Upper lobe of left lung (tissue), 6 donors: Measurements from ENCODE around the gene KCNJ11. TPM values are rescaled to one million over a fixed set of nuclear protein-coding genes. Genes with fewer than 3 reads are reported as not detected.

Source experiments
- ATAC-seq, 2 donors: fragments of 200-7000 bp; cut with Tn5 transposase; one replicate each; pipeline ENCODE4 v1.9.1; 2022; ENCODE audit warnings: mild to moderate bottlenecking in 2 of 2, moderate library complexity in 2 of 2; ENCODE audit not compliant: low FRiP score in 2 of 2
- DNase-seq, 2 donors: peaks; one replicate each; pipeline ENCODE4 v3.0.0-alpha.2; 2019 to 2020
- H3K27ac ChIP-seq, 4 donors: fragments of 200-600 bp; sonication (generic); one replicate each; pipeline ENCODE4 v1.5.1; 2016 to 2019
- H3K27me3 ChIP-seq, 4 donors: fragments of 200-600 bp; sonication (generic); one replicate each; pipeline ENCODE4 v1.5.1; 2017 to 2019
- H3K36me3 ChIP-seq, 4 donors: fragments of 200-600 bp; sonication (generic); one replicate each; pipeline ENCODE4 v1.5.1; 2016 to 2019
- H3K4me1 ChIP-seq, 4 donors: fragments of 200-600 bp; sonication (generic); one replicate each; pipeline ENCODE4 v1.5.1; 2018 to 2019
- H3K4me3 ChIP-seq, 4 donors: fragments of 200-600 bp; sonication (generic); one replicate each; pipeline ENCODE4 v1.5.1; 2017 to 2019; ENCODE audit warnings: mild to moderate bottlenecking in 2 of 4, moderate library complexity in 1 of 4
- H3K9me3 ChIP-seq, 4 donors: fragments of 200-600 bp; sonication (generic); one replicate each; pipeline ENCODE4 v1.5.1; 2018 to 2019
- CTCF ChIP-seq, 6 experiments: fragments of 450-650 bp in 4 of 6; fragments of 200-600 bp in 2 of 6; sonication (generic) in 2 of 6; IDR thresholded peaks; one replicate each; pipeline ENCODE4 v1.5.1; 2016 to 2019; ENCODE audit warnings: antibody characterized with exemption in 6 of 6
- EP300 ChIP-seq, 4 donors: sonication (generic); formaldehyde crosslinking; IDR thresholded peaks; one replicate each; pipeline ENCODE4 v1.5.1; 2017; ENCODE audit warnings: antibody characterized with exemption in 4 of 4, control low read depth in 2 of 4
- POLR2A ChIP-seq, 4 donors: fragments of 450-650 bp; IDR thresholded peaks; one replicate each; pipeline ENCODE4 v1.5.1; 2016 to 2017; ENCODE audit warnings: antibody characterized with exemption in 4 of 4, mild to moderate bottlenecking in 2 of 4
- POLR2AphosphoS5 ChIP-seq, 2 donors: sonication (generic); formaldehyde crosslinking; IDR thresholded peaks; one replicate each; pipeline ENCODE4 v1.5.1; 2017; ENCODE audit warnings: antibody characterized with exemption in 2 of 2
- whole genome bisulfite sequencing, 2 donors: methylation state at CpG; one replicate each; pipeline ENCODE4 v1.1.5; 2017 to 2018; 5-methylcytosine and 5-hydroxymethylcytosine counted together
- total RNA-seq, 6 donors: library from RNA; depleted of rRNA in 4 of 6; stranded (reverse); fragments of >200 nt in 4 of 6; gene quantifications; one replicate each; pipeline versions ENCODE4 v1.1.0 to v1.2.1, GENCODE V29; 2016 to 2021
- donor health status: DM: no; HTN: no; CAD: no; lungs with moderate emphysema.
- donor health status: DM: no; HTN: yes; CAD: no; lungs with severe emphysema.

KCNJ11 gene
- total RNA-seq, 6 donors from 2014 or later = 2.6 to 9.5 (median 5.7) TPM

DNA sequence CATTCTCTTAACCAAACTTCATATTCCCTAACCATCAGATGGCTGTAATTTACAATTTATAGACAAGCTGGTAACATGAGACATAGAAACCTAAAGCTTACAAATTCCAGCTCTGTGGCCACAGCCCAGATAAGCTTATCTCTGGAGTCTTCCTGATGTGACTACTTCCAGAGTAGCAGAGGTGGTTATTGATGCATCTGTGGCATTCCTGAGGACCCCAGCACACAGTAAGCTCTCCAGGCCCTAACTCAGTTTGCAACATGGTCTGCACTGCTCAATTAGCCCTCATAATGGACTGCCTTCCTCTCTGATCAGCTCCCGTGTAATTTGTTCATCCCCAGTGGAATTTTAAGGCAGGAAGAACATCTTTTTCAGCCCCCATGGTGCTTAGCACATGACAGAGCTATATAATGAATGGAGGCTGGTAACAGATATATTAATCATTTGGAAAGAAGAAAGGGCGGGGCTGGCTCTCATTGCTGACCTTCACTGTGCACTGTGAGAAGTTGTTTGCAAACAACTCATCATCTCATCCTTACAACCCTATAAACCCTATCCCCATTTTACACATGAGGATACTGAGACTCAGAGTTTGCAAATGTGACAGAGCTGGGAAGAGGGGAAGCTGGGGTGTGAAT is 30.1 kb upstream of the KCNJ11 start:
- Histone ChIP-seq H3K27me3 (no peaks in the 10 kb centered on the region), H3K9me3 (no peaks in the 10 kb centered on the region), H3K4me1 (peaks cover 0 to 11% (median 4%) of the 10 kb centered on the region in 4 donors), H3K4me3 (no peak overlapping the region), H3K36me3 (no peaks in the 10 kb centered on the region), H3K27ac (no peak overlapping the region)
- 63 to 78% methylated on average over 2 of the region's 2 CpGs for WGBS, 2 donors
- DNase-seq (no peak), ATAC-seq (no peak)
- TF ChIP-seq CTCF (IDR thresholded peaks at IDR 0.05) (no peak), POLR2AphosphoS5 (IDR thresholded peaks at IDR 0.05) (no peak), POLR2A (IDR thresholded peaks at IDR 0.05) (no peak), EP300 (IDR thresholded peaks at IDR 0.05) (no peak)

DNA sequence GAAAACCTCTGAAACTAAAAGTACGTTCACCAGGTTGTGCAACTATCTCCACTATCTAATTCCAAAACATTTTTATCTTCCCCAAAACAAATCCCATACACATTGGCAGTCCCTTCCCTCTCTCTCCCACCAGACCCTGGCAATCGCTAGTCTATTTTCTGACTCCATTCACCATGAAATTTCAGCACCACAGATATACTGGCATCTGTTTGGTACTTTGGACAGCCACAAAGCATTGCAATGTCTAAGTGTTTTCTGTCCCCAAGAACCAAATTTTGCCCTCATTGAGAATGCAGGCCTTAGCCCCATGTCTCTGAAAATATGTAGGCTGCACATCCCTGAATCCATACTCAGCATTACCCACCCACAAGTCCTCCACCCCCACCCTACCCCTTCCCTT is 28.0 kb upstream of the KCNJ11 start:
- H3K27me3 ChIP-seq = no peaks in the 10 kb centered on the region
- no peak overlapping the region for H3K27ac ChIP-seq
- no peaks in the 10 kb centered on the region for H3K36me3 ChIP-seq
- no peaks in the 10 kb centered on the region for H3K9me3 ChIP-seq
- DNase-seq (no peak), ATAC-seq (no peak)
- peaks cover 5 to 21% (median 9%) of the 10 kb centered on the region in 4 donors for H3K4me1 ChIP-seq
- TF ChIP-seq CTCF (IDR thresholded peaks at IDR 0.05) (no peak), POLR2AphosphoS5 (IDR thresholded peaks at IDR 0.05) (no peak), EP300 (IDR thresholded peaks at IDR 0.05) (no peak), POLR2A (IDR thresholded peaks at IDR 0.05) (no peak)
- 62 to 74% methylated on average over 2 of the region's 2 CpGs for WGBS, 2 donors
- H3K4me3 ChIP-seq = no peak overlapping the region

- H3K27me3 ChIP-seq = no peaks in the 10 kb centered on the region
- H3K4me3 ChIP-seq = no peak overlapping the region
- H3K4me1 ChIP-seq = peaks cover 11 to 30% (median 16%) of the 10 kb centered on the region in 4 donors
- H3K36me3 ChIP-seq = no peaks in the 10 kb centered on the region
- TF ChIP-seq CTCF (IDR thresholded peaks at IDR 0.05) (no peak), POLR2A (IDR thresholded peaks at IDR 0.05) (no peak), POLR2AphosphoS5 (IDR thresholded peaks at IDR 0.05) (no peak), EP300 (IDR thresholded peaks at IDR 0.05) (no peak)
- no peak for ATAC-seq
- WGBS, 2 donors = 69 to 78% methylated on average over 2 to 6 of the region's 6 CpGs
- H3K27ac ChIP-seq = no peak overlapping the region
- no peak for DNase-seq
- H3K9me3 ChIP-seq = no peaks in the 10 kb centered on the region
Measured at GRCh38 chr11:17415523-17416104, 27.2 kb upstream of the KCNJ11 start.

GRCh38 chr11:17414992-17415391 is 26.5 kb upstream of the KCNJ11 start:
- no peak for DNase-seq
- Histone ChIP-seq H3K36me3 (no peaks in the 10 kb centered on the region), H3K4me3 (no peak overlapping the region), H3K27ac (no peak overlapping the region), H3K27me3 (no peaks in the 10 kb centered on the region), H3K9me3 (no peaks in the 10 kb centered on the region), H3K4me1 (peaks cover 17 to 33% (median 19%) of the 10 kb centered on the region in 4 donors)
- WGBS, 2 donors = 93 to 94% methylated on average over 5 of the region's 5 CpGs
- TF ChIP-seq EP300 (IDR thresholded peaks at IDR 0.05) = no peak
- TF ChIP-seq POLR2A (IDR thresholded peaks at IDR 0.05) = no peak
- ATAC-seq = peak in 1 of 2 donors; percentile 4

GRCh38 chr11:17414317-17414737 is 25.9 kb upstream of the KCNJ11 start:
- peak overlapping the region in 1 of 4 donors; percentile 37 for H3K27ac ChIP-seq
- WGBS, 2 donors = 68 to 72% methylated on average over 8 of the region's 8 CpGs
- DNase-seq (no peak), ATAC-seq (no peak)
- peaks cover 18 to 33% (median 19%) of the 10 kb centered on the region in 4 donors for H3K4me1 ChIP-seq
- H3K36me3 ChIP-seq = no peaks in the 10 kb centered on the region
- H3K4me3 ChIP-seq = no peak overlapping the region
- TF ChIP-seq POLR2A (IDR thresholded peaks at IDR 0.05) (no peak), EP300 (IDR thresholded peaks at IDR 0.05) (no peak), CTCF (IDR thresholded peaks at IDR 0.05) (no peak), POLR2AphosphoS5 (IDR thresholded peaks at IDR 0.05) (no peak)
- H3K9me3 ChIP-seq = no peaks in the 10 kb centered on the region
- no peaks in the 10 kb centered on the region for H3K27me3 ChIP-seq
